Lung (tissue), 12 donors: ENCODE measurements around the gene IL24. TPM values are rescaled to one million over a fixed set of nuclear protein-coding genes. Genes with fewer than 3 reads are reported as not detected.

Experiments
- ATAC-seq: fragments of 200-7000 bp; cut with Tn5 transposase; one replicate; pipeline ENCODE4 v1.9.1; 2020; ENCODE audit warnings: moderate number of reproducible peaks; ENCODE audit not compliant: insufficient read depth, low FRiP score
- DNase-seq, 3 donors: peaks; one replicate each; pipeline ENCODE4 v3.0.0-alpha.2; 2013 to 2017
- H3K27ac ChIP-seq, 2 donors: one replicate each; pipeline ENCODE4 v1.5.1; 2013; ENCODE audit warnings: mild to moderate bottlenecking in 2 of 2, moderate library complexity in 2 of 2, control low read depth in 1 of 2, inconsistent platforms in 1 of 2, low read depth in 1 of 2, low read length in 1 of 2
- H3K27me3 ChIP-seq, 3 donors: one replicate each; pipeline ENCODE4 v1.5.1; 2013; ENCODE audit warnings: low read length in 2 of 3; ENCODE audit not compliant: control insufficient read depth in 3 of 3, insufficient read depth in 3 of 3
- H3K36me3 ChIP-seq, 4 donors: one replicate each; pipeline ENCODE4 v1.5.1; 2013; ENCODE audit warnings: low read length in 4 of 4, mild to moderate bottlenecking in 1 of 4, moderate library complexity in 1 of 4; ENCODE audit not compliant: control insufficient read depth in 4 of 4, insufficient read depth in 4 of 4
- H3K4me1 ChIP-seq, 5 donors: one replicate each; pipeline ENCODE4 v1.5.1; 2013; ENCODE audit warnings: low read length in 5 of 5, mild to moderate bottlenecking in 2 of 5, moderate library complexity in 1 of 5; ENCODE audit not compliant: control insufficient read depth in 5 of 5, insufficient read depth in 5 of 5
- H3K4me3 ChIP-seq: one replicate; pipeline ENCODE4 v1.5.1; 2013; ENCODE audit warnings: mild to moderate bottlenecking, control low read depth, moderate library complexity
- H3K9ac ChIP-seq, 2 donors: one replicate each; pipeline ENCODE4 v1.5.1; 2013; ENCODE audit warnings: low read length in 2 of 2, control low read depth in 1 of 2; ENCODE audit not compliant: insufficient read depth in 1 of 2
- H3K9me3 ChIP-seq, 4 donors: one replicate each; pipeline ENCODE4 v1.5.1; 2013; ENCODE audit warnings: low read length in 3 of 4, mild to moderate bottlenecking in 1 of 4, moderate library complexity in 1 of 4; ENCODE audit not compliant: control insufficient read depth in 4 of 4, insufficient read depth in 3 of 4
- WGBS, 2 donors: extraction: QIAGEN DNeasy Blood & Tissue Kit; methylation state at CpG; one replicate each; pipeline ENCODE4 v1.1.7; 2013; 5-methylcytosine and 5-hydroxymethylcytosine counted together
- polyA plus RNA-seq, 2 donors: library from polyadenylated mRNA; stranded (reverse); fragments of 200-250 nt; gene quantifications; one replicate each; pipeline ENCODE4 v1.2.1, GENCODE V29; 2013
- total RNA-seq, 2 donors: library from RNA; depleted of rRNA in 1 of 2; stranded (reverse); fragments of >200 nt in 1 of 2; gene quantifications; one replicate each; pipeline ENCODE4 v1.2.1, GENCODE V29; 2014 to 2021
- TF ChIP-seq, protein P1 (sequence below): IDR thresholded peaks from 2 replicates; pipeline ENCODE4 v1.5.1; 2012; ENCODE audit warnings: mild to moderate bottlenecking; ENCODE audit errors: control extremely low read depth, extremely low read depth
- donor health status: control.
- donor health status: control.
- donor health status: Bipolar disorder and iron deficiency.
- donor health status: healthy.
- donor health status: DM: yes; HTN: yes; CAD: no.

IL24 gene
- total and polyA plus RNA-seq, 4 donors, result 0.67 to 8.7 TPM; not detected in 2

DNA sequence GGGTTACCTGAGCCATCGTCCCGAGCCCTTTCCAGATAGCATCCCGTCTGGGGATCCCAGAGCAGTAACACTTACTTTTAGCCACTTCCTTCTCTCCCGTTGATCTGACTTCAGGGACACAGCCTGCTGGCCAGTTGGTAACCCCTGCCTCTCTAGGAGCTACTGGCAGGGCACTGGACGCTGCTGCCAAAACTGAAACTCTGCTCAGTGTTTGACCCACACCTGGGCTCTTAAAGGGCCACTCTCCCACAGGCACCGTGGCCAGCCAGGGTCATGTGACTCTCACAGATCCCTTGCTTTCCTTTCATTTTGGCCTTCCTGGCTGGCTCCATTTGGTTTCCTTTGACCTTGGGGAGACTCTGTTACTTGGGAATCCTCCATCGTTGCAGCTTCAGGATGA lies 49.0 kb downstream of the IL24 start, which contains the start of gene PIGR:
Gene PIGR, minus strand, starts transcription at position 206 of the 400 bp plus-strand sequence. CDS start 5,935 bp downstream, outside the sequence.
- H3K36me3 ChIP-seq, result no peaks in the 10 kb centered on the region
- no peaks in the 10 kb centered on the region for H3K27me3 ChIP-seq
- H3K9ac ChIP-seq, result no peak within 1 kb of the TSS
- no peaks in the 10 kb centered on the region for H3K9me3 ChIP-seq
- peak within 1 kb of the TSS in 1 of 2 donors; percentile 66 for H3K27ac ChIP-seq
- TF ChIP-seq, protein P1, sequence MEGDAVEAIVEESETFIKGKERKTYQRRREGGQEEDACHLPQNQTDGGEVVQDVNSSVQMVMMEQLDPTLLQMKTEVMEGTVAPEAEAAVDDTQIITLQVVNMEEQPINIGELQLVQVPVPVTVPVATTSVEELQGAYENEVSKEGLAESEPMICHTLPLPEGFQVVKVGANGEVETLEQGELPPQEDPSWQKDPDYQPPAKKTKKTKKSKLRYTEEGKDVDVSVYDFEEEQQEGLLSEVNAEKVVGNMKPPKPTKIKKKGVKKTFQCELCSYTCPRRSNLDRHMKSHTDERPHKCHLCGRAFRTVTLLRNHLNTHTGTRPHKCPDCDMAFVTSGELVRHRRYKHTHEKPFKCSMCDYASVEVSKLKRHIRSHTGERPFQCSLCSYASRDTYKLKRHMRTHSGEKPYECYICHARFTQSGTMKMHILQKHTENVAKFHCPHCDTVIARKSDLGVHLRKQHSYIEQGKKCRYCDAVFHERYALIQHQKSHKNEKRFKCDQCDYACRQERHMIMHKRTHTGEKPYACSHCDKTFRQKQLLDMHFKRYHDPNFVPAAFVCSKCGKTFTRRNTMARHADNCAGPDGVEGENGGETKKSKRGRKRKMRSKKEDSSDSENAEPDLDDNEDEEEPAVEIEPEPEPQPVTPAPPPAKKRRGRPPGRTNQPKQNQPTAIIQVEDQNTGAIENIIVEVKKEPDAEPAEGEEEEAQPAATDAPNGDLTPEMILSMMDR, result no peak
- peak within 1 kb of the TSS; percentile 40 for H3K4me3 ChIP-seq
- 52 to 75% methylated on average over 7 of the region's 7 CpGs for WGBS, 2 donors
- peak; percentile 47 for ATAC-seq
- DNase-seq, result no peak
- peaks cover 0 to 6% (median 0%) of the 10 kb centered on the region in 5 donors for H3K4me1 ChIP-seq

- no peak for DNase-seq
- Histone ChIP-seq H3K4me3 (no peak overlapping the region), H3K9me3 (no peaks in the 10 kb centered on the region), H3K36me3 (no peaks in the 10 kb centered on the region), H3K4me1 (peaks cover 0 to 1% (median 0%) of the 10 kb centered on the region in 5 donors), H3K9ac (no peak overlapping the region), H3K27me3 (no peaks in the 10 kb centered on the region), H3K27ac (no peak overlapping the region)
- TF ChIP-seq, protein P1, result no peak
- 89 to 94% methylated on average over 3 of the region's 3 CpGs for WGBS, 2 donors
- no peak for ATAC-seq
Measured at GRCh38 chr1:206947255-206947654, 50.0 kb downstream of the IL24 start.

- TF ChIP-seq, protein P1, result no peak
- Histone ChIP-seq H3K27ac (no peak overlapping the region), H3K9ac (no peak overlapping the region), H3K9me3 (no peaks in the 10 kb centered on the region), H3K36me3 (no peaks in the 10 kb centered on the region), H3K27me3 (no peaks in the 10 kb centered on the region), H3K4me1 (peaks cover 0 to 3% (median 0%) of the 10 kb centered on the region in 5 donors), H3K4me3 (no peak overlapping the region)
- WGBS, 2 donors, result 45 to 65% methylated on average over 4 of the region's 4 CpGs
- DNase-seq (no peak), ATAC-seq (no peak)
Measured at GRCh38 chr1:206949208-206949607, 52.0 kb downstream of the IL24 start.

- Histone ChIP-seq H3K27ac (no peak overlapping the region), H3K27me3 (no peaks in the 10 kb centered on the region), H3K4me1 (peaks cover 0 to 5% (median 0%) of the 10 kb centered on the region in 5 donors), H3K36me3 (no peaks in the 10 kb centered on the region), H3K9me3 (no peaks in the 10 kb centered on the region), H3K9ac (no peak overlapping the region), H3K4me3 (no peak overlapping the region)
- TF ChIP-seq, protein P1, result no peak
- DNase-seq, result no peak
- ATAC-seq, result no peak
- WGBS, 2 donors, result 92 to 96% methylated on average over 5 of the region's 5 CpGs
Measured at GRCh38 chr1:206949641-206950040, 52.4 kb downstream of the IL24 start.
